ENCODE data around the gene NOCT.
A peak's percentile ranks its signal among the peaks of the same experiment; 100 is the strongest.
"Not testable (repeated sequence)": the region's sequence is repeated elsewhere in the genome, so short reads cannot be mapped to it uniquely, and the experiment has no call there.

NOCT gene

GRCh38 chr4:139053909-139054308 is 38.3 kb downstream of the NOCT start:
- DNase-seq, result no peak

- no peak for DNase-seq
Observed at GRCh38 chr4:139054791-139055505, 39.4 kb downstream of the NOCT start.

- not testable (repeated sequence) for DNase-seq
Observed at GRCh38 chr4:139059026-139059425, 43.4 kb downstream of the NOCT start.

GRCh38 chr4:139060591-139060990 is 45.0 kb downstream of the NOCT start:
- DNase-seq, result no peak

GRCh38 chr4:139076016-139076744 is 60.6 kb downstream of the NOCT start:
- DNase-seq, result no peak

- no peak for DNase-seq
Observed at GRCh38 chr4:139077567-139078355, 62.2 kb downstream of the NOCT start.

- no peak for DNase-seq
Observed at GRCh38 chr4:139078926-139079325, 63.3 kb downstream of the NOCT start.

- DNase-seq, result peak; percentile 97
Observed at GRCh38 chr4:139082750-139083606, 67.4 kb downstream of the NOCT start.

GRCh38 chr4:139083607-139083955 is 68.0 kb downstream of the NOCT start:
- DNase-seq, result peak; percentile 60

- peak; percentile 90 for DNase-seq
Observed at GRCh38 chr4:139083956-139084803, 68.6 kb downstream of the NOCT start.

- DNase-seq, result peak; percentile 9
Observed at GRCh38 chr4:139084804-139085093, 69.2 kb downstream of the NOCT start.

- DNase-seq, result no peak
Observed at GRCh38 chr4:139085141-139085540, 69.6 kb downstream of the NOCT start.

GRCh38 chr4:139092271-139092670 is 76.7 kb downstream of the NOCT start:
- DNase-seq, result no peak
